GM19328 (cell line): ENCODE data around the gene MEGF11.

Experiments
- ATAC-seq: cut with Tn5 transposase; IDR thresholded peaks from one replicate; pipeline ENCODE4 v1.9.1; 2021; ENCODE audit warnings: mild to moderate bottlenecking, moderate library complexity; ENCODE audit not compliant: unreplicated experiment

The MEGF11 gene

GRCh38 chr15:66241087-66241907 is 12.3 kb downstream of the MEGF11 start:
- ATAC-seq: no peak

GRCh38 chr15:66240240-66240794 is 13.2 kb downstream of the MEGF11 start:
- ATAC-seq: no peak

DNA sequence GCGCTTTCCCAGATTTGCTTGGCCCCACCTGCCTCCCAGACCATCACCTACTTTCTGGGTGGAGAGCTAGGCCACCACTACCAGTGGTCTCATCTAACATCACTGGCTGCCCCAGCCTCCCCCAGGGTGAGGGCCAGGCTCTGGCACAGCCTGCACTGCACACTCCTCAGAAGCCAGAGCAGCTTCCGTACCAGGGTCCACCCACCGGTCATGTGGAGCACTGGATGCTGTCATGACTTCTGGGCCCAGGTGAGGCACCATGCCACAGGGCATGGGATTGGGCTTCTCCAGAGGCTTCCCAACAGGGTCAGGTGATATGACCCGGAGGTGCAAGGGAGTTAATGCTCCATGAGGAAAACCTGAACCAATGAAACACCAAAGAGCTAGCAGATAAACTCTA is 14.0 kb downstream of the MEGF11 start:
- ATAC-seq: no peak

DNA sequence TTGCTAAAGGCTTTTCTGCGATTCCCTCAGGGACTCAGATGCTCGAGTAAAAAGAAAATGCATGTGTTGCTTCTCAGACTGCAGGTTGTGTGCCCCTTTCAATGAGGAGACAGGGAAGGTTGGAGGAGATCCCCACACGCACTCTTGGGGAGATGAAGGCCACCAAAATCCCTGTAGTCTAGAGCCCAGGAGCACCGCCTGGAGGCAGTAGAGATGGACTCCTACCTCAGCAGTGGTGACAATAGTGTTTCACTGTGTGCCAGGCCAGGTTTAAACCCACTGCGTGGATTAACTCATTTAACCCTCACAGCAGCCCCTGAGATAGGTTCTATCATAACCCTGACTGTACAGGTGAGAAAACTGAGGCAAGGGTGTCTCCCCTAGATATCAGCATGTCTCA is 15.2 kb downstream of the MEGF11 start:
- no peak for ATAC-seq

GRCh38 chr15:66237513-66238235 is 15.9 kb downstream of the MEGF11 start:
- no peak for ATAC-seq

- no peak for ATAC-seq
Measured at GRCh38 chr15:66236806-66237375, 16.7 kb downstream of the MEGF11 start.

GRCh38 chr15:66235866-66236265 is 17.7 kb downstream of the MEGF11 start:
- ATAC-seq: no peak

- ATAC-seq: no peak
Measured at GRCh38 chr15:66234798-66235197, 18.8 kb downstream of the MEGF11 start.

DNA sequence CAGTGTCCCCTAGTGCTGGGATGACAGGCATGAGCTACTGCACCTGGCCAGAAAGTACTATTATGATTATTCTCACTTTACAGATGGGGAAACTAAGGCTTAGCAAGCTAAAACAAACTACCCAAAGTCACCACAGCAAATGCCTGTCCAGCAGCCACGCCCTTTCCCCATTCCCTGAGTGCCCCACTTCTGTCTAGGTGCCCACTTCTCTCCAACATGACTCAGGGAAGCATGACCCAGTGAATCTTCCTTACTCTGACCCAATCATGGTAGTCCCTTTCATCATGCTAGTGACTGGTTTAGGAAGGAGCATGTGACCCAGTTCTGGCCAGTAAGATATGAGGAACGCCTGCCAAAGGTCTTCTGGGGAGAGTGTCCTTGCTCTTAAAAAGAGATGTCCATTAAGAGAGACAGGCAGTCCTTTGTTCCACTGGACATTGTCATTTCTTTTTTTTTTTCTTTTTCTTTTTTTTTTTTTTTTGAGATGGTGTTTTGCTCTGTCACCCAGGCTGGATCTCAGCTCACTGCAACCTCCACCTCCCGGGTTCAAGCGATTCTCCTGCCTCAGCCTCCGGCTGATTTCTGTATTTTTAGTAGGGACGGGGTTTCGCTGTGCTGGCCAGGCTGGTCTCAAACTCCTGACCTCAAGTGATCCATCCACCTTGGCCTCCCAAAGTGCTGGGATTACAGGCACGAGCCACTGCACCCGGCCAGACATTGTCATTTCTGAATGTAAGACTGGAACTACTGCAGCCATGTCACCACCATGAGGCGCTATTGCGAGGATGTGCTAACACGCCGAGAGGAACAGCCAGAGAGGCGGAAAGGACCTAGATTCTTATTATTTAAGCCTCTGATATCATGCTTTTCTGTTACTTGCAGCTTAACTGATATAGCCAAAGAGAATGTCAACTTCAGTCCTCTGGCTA is 19.8 kb downstream of the MEGF11 start:
- no peak for ATAC-seq

DNA sequence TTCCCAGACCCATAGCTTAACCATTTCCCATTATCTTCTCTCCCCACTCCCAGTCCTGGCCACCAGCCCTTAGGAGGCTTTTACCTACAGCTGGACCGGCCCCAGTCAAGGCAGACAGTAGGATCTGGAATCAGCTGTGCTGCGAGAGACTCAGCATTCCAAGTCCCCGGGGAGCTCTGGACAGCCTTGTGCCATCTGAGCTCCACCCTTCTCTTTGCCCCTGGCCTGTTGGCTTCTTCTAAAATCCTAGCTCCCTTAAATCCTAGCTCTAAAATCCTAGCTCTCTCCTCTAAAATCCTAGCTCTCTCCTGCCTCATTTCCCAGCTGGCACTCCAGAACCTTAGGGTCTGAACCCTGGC is 21.3 kb downstream of the MEGF11 start:
- no peak for ATAC-seq

DNA sequence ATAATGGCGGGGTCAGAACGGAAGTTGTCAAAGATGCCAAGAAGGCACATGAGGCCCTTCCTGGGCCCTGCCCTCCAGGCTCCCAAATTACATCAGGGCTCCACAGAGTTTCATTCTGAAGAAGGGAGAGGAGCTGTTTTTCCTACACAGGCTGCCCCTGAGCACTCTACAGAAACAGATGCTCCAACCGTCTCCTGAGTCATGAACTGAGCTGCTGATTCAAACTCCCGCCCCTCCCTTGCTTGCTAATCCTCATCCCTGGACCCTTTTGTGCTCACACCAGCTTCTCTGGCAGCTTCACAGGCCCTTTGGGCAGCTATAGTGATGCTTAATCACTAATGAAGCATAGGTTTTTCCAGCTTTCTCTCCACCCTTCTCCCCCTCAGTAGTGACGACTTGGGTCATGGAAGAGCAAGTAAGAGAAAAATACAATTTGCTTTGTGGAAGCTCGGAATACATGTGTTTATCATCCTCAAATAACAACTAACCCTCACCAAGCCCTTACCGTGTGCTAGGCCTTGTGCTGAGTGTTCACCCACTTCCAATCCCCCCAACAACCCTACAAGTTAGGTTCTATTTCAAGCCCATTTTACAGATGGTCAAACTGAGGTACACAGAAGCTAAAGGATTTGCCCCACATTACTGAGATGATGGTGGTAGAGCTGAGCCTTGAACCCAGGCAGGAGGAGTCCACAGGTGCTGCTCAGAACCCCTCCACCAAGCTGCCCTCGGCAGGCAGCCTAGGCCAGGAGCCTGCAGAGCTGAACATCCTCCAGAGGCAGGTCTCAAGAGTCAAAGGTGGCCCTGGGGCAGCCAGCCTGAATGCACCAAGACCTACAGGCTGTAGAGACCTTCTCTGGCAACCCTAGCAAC is 21.9 kb downstream of the MEGF11 start:
- ATAC-seq: no peak

GRCh38 chr15:66229790-66230465 is 23.6 kb downstream of the MEGF11 start:
- ATAC-seq: no peak

- ATAC-seq: no peak
Measured at GRCh38 chr15:66228807-66229735, 24.5 kb downstream of the MEGF11 start.

GRCh38 chr15:66226736-66227135 is 26.8 kb downstream of the MEGF11 start:
- no peak for ATAC-seq

DNA sequence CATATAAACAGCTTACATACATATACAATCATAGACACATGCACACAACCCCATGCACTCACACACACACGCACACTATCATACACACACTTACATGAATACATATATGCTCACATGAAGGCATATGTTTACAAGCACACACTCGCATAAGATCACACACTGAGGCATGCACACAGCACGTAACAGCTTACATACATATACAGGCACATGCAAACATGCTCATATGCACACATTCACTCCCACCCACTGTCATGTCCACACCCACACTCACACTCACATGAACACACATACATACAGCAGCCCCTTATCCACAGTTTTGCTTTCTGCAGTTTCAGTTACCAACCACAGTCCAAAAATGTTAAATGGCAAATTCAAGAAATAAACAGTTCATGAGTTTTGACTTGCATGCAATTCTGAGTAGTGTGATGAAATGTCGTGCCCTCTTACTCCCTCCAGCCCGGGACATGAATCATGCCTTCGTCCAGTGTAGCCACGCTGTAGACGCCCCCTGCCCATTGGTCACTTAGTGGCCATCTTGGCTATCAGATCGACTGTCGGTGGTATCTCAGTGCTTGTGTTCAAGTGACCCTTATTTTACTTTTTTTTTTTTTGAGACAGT is 27.8 kb downstream of the MEGF11 start:
- ATAC-seq: no peak

DNA sequence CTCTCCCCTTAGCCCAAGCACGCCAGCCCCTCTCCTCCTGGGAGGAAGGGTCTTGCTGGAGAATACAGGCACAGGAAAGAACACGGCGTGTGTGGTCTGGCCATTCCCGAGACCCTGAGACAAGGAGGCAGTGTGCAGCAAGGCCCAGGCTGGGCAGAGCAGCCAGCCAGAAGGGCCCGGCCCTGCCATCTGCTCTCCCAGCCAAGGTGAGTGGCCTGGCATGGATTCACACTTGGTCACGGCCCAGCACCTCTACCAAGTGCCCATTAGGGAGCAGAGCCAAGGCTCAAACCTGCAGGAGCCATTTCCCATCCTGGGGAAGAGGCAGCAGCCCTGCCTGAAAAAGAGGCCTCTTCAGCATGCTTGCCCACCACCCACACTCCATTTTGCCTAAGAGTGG is 28.6 kb downstream of the MEGF11 start:
- ATAC-seq: no peak

- no peak for ATAC-seq
Measured at GRCh38 chr15:66222273-66223198, 31.0 kb downstream of the MEGF11 start.
